Measurements from ENCODE around the gene RHOJ. TPM values are rescaled to one million over a fixed set of nuclear protein-coding genes. Genes with fewer than 3 reads are reported as not detected.

The RHOJ gene
- total RNA-seq, 1 experiment from 2014 or later: not detected

DNA sequence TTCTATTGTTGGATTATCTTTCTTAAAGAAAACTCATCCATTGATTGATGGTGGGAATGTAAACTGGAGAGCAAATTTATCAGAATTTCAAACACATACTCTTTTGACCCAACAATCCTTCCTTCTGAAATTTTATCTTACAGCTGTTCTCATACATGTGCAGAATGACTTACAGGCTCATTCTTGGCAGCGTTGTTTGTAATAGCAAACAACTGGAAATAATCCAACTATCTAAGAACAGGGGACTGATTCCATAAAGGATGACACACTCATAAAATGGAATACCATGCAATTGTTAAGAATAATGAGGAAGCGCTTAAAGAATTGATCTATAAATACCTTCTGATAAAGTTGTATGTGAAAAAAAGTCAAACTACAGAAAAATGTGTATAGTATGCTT is 24.0 kb downstream of the RHOJ start (continued):
- TF ChIP-seq, protein P1, sequence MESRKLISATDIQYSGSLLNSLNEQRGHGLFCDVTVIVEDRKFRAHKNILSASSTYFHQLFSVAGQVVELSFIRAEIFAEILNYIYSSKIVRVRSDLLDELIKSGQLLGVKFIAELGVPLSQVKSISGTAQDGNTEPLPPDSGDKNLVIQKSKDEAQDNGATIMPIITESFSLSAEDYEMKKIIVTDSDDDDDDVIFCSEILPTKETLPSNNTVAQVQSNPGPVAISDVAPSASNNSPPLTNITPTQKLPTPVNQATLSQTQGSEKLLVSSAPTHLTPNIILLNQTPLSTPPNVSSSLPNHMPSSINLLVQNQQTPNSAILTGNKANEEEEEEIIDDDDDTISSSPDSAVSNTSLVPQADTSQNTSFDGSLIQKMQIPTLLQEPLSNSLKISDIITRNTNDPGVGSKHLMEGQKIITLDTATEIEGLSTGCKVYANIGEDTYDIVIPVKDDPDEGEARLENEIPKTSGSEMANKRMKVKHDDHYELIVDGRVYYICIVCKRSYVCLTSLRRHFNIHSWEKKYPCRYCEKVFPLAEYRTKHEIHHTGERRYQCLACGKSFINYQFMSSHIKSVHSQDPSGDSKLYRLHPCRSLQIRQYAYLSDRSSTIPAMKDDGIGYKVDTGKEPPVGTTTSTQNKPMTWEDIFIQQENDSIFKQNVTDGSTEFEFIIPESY (IDR thresholded peaks at IDR 0.05; ENCODE audit: extremely low read depth, insufficient replicate concordance, low read length): no peak
- no peak for TF ChIP-seq ZNF274 (IDR thresholded peaks at IDR 0.05; ENCODE audit: low read depth, low read length)
- no peak for TF ChIP-seq POLR2AphosphoS5 (IDR thresholded peaks at IDR 0.05; ENCODE audit: low read depth, low read length)
- TF ChIP-seq, protein P2, sequence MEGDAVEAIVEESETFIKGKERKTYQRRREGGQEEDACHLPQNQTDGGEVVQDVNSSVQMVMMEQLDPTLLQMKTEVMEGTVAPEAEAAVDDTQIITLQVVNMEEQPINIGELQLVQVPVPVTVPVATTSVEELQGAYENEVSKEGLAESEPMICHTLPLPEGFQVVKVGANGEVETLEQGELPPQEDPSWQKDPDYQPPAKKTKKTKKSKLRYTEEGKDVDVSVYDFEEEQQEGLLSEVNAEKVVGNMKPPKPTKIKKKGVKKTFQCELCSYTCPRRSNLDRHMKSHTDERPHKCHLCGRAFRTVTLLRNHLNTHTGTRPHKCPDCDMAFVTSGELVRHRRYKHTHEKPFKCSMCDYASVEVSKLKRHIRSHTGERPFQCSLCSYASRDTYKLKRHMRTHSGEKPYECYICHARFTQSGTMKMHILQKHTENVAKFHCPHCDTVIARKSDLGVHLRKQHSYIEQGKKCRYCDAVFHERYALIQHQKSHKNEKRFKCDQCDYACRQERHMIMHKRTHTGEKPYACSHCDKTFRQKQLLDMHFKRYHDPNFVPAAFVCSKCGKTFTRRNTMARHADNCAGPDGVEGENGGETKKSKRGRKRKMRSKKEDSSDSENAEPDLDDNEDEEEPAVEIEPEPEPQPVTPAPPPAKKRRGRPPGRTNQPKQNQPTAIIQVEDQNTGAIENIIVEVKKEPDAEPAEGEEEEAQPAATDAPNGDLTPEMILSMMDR (IDR thresholded peaks at IDR 0.05 in 2 of 3, conservative IDR thresholded peaks at IDR 0.05 in 1 of 3; ENCODE audit: borderline replicate concordance in 1 of 3, insufficient read depth in 1 of 3, low read depth in 2 of 3, low read length in 2 of 3): no peak
- TF ChIP-seq CEBPB (IDR thresholded peaks at IDR 0.05; ENCODE audit: low read depth): no peak
- no peak for TF ChIP-seq ELF1 (IDR thresholded peaks at IDR 0.05; ENCODE audit: borderline replicate concordance, low read depth)
- TF ChIP-seq, protein P3, sequence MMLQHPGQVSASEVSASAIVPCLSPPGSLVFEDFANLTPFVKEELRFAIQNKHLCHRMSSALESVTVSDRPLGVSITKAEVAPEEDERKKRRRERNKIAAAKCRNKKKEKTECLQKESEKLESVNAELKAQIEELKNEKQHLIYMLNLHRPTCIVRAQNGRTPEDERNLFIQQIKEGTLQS (IDR thresholded peaks at IDR 0.05): no peak
- no peak for TF ChIP-seq ZFX (IDR thresholded peaks at IDR 0.05)
- TF ChIP-seq SP1 (IDR thresholded peaks at IDR 0.05; ENCODE audit: low read depth): no peak
- no peak for TF ChIP-seq JUND (IDR thresholded peaks at IDR 0.05)
